Measurements from ENCODE around the gene ANKMY1.

ANKMY1 gene

GRCh38 chr2:240459401-240460252, 98.2 kb downstream of the ANKMY1 start:
- DNase-seq (ENCODE audit: low spot score): no peak

DNA sequence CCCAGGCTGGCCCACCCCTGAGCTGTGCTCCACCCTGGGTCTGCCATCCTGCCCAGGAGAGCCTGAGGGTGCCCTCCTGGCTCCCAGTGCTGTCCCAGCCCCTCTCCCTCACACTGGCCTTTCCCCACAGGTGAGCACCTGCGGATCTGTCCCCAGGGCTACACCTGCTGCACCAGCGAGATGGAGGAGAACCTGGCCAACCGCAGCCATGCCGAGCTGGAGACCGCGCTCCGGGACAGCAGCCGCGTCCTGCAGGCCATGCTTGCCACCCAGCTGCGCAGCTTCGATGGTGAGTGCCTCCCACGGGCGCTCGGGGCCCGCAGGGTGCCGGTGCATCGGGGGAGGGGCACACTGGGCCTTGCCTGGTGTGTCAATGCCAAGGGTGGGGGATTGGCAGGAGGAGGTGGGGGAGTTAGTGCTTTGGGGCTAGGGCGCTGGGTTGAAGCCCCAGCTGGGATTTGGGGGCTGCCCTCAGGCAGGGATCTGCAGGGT, 98.8 kb downstream of the ANKMY1 start:
- no peak for DNase-seq (ENCODE audit: low spot score)

- DNase-seq (ENCODE audit: low spot score): no peak
These were observed 99.5 kb downstream of the ANKMY1 start for GRCh38 chr2:240458044-240458899.

GRCh38 chr2:240457223-240458043, 100.4 kb downstream of the ANKMY1 start:
- DNase-seq (ENCODE audit: low spot score): no peak

GRCh38 chr2:240456447-240457222, 101.2 kb downstream of the ANKMY1 start:
- no peak for DNase-seq (ENCODE audit: low spot score)

- DNase-seq (ENCODE audit: low spot score): no peak
These were observed 101.9 kb downstream of the ANKMY1 start for GRCh38 chr2:240455647-240456446.

DNA sequence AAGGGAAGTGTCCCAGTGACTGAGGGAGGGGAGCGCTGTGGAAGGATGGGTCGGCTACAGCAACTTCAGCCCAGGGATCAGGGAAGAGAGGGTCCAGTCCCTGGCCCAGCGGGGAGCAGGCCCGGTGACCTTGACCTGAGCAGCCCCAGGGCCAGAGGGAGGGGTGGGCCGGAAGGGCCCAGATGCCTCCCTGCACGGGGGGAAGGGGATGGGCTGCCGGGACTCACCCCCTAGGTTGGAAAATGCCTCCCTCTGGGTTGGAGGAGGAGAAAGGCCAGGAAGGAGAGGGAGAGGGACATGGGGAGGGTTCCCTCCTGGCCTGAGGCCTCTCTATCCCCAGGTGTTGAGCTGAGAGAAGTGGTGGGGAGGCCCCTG, 102.5 kb downstream of the ANKMY1 start:
- no peak for DNase-seq (ENCODE audit: low spot score)

- DNase-seq (ENCODE audit: low spot score): no peak
These were observed 103.5 kb downstream of the ANKMY1 start for GRCh38 chr2:240454106-240454901.

DNA sequence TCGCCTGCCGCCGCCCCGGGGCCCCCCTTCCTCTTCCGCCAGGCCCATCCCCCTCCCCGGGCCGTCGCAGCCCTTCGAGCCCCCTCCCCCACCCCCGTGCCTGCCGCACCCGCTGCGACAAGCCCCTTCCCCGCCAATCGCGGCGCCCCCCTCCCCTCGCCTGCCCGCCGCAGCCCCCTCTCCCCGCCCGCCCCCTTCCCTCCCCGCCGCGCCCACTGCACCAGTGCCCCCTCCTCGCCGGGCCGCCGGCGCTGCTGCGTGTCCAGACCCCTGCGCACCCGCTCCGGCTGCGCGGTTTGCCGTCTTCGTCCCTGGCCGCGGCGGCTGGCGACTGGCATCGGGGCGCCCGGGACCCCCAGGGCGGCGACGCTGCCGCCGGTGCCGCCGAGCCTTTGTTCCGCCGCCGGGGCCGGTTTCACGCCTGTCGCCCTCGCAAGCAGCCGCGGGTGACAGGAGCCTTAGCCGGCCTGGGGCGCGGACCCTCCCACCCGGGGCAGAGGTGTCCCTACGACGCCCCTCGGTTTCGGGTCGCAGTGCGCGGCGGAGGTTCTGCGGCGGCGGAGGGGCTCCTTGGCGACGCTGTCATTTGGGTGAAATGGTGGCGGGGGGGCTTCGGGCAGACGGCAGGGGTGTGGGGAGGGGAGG, 104.2 kb downstream of the ANKMY1 start:
- no peak for DNase-seq (ENCODE audit: low spot score)

DNA sequence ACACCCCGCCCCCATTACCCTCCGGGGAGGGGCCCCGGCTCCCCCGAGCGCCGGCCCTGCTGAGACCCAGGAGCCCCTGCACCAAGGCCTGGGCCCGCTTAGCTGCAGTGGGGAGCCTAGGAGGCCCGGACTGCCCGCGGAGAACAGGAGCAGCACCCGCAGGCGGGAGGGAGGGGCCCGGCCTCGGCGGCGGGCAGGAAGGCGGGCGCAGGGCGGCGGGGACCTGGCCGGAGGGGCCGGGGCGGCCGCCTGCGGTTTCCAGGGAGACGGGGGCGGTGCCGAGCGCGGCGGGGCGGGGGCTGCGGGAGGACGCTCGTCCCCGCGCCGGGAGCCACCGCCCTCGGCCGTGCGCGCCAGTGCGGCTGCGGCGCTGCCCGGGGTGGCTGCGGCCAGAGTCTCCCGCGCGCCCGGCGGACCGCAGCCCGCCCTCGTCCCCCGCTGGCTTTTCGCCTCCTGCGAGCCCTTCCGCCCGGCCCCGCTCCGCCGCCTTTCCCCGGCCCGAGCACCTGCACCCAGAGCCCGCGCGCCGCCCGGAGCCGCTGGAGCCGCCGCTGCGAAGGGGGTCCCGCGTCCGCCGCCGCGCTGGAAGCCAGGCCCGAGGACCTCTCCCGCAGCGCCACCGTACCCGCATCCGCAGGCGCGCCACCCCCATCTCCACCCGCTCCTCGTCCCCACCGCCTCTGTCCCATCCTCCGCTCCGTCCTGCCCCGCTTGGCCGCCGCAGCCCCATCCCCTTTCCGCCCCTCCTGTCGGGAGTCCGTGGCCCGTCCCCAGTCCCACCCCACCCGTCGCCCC, 105.1 kb downstream of the ANKMY1 start:
- DNase-seq (ENCODE audit: low spot score): peak; percentile 87

GRCh38 chr2:240451791-240452461, 105.9 kb downstream of the ANKMY1 start:
- no peak for DNase-seq (ENCODE audit: low spot score)

- DNase-seq (ENCODE audit: low spot score): no peak
These were observed 106.6 kb downstream of the ANKMY1 start for GRCh38 chr2:240451108-240451611.

DNA sequence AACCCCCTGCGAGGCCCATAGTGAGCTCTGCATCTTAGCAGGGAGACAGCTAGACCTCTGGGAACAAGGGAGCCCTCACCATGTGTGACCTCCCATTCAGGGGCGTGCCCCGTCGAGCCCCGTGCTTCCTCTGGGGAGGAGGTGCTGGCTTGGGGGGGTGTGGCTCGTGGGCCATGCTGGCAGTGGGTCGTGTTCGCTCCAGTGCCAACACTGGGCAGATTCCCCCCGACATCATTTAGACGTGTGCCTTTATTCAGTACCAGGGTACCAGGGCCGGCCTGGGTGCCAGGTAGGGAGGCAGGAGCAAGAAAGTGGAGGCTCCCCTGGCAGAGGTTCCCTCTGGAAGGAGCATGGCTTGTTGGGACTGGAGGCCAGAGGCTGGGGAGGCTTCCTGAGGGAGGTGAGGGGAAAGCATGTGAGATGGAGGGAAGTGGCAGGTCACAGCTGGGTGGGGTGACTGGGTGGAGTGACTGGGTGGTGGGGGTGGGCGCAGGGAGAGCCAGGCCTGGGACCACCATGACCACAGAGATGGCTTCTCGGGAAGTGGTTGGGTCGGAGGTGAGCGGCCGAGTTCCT, 107.2 kb downstream of the ANKMY1 start:
- DNase-seq (ENCODE audit: low spot score): no peak

DNA sequence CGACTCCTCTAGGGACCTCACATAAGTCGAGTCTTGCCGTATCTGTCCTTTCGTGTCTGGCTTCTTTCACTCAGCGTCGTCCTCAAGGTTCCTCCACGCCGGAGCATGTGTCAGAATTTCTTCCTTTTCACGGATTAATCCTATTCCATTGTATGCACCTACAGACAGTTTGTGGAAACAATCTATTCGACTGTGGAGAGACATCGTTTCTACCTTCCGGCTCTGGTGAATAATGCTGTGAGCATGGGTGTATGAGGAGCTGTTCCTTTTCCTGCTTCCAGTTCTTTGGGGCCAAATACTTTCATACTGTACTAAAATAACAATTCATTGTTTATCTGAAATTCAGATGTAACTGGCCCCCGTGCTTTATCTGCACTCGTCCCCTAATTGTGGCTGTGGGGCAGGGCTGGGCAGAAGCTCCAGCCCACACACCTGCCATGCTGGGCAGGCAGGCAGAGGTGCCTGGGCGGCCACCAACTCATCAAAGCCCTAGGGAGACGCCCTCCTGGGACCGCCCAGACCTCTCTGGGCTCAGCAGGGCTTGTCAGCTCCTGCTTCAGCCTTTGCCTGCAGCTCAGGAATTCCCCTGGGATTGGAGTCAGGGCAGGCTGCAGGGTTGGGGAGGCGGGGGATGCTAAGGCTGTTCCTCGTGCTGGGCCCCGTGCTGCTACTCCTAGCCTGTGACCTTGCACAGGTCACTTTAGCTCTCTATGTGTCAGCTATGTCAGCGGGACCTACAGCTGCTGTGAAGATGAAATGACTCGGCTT, 107.8 kb downstream of the ANKMY1 start:
- peak; percentile 90 for DNase-seq (ENCODE audit: low spot score)

DNA sequence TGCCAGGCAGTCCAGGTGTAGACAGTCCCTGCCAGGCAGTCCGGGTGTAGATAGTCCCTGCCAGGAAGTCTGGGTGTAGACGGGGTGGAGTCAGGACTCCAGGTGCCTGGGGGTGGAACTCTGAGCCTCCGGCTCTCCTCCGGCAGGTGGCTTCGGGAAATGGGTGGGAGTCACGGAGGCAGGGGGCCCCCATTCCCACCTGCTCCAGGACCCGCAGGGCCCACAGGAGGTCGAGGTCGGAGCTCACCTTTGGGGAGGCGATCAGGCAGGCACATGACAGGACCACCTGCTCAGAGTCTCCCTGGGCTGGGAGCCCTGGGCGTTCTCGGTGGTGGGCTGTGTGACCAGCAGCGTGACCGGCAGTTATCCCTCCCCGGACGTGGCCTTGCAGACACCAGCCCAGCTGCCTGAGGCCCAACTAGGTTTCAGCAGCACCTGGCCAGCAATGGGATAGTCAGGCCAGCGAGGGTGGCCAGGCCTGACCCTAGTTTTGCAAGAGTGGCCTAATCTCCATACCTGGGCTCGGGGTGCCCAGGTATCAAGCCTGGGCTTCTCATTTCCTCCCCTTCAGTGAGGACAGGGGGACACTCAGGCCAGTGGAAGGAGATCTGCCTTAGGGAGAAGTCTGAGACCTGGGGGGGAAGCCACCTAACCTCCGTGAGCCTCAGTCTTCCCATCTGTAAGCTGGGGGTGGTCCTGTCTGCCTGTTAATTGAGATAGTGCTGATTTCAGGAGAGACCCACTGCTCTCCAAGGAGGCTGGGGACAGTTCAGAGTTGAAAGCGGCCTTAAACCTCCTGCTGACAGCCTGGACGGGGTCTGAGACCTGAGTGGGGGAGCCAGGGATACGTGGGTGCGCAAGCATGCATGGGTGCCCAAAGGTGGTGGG, 109.2 kb downstream of the ANKMY1 start:
- no peak for DNase-seq (ENCODE audit: low spot score)
